Uterus (tissue), 4 donors: ENCODE measurements around the gene NOG. TPM values are rescaled to one million over a fixed set of nuclear protein-coding genes. Genes with fewer than 3 reads are reported as not detected.
A peak's percentile ranks its signal among the peaks of the same experiment; 100 is the strongest.

Source experiments
- DNase-seq, 2 donors: peaks; one replicate each; pipeline ENCODE4 v3.0.0-alpha.2; 2019 to 2020
- H3K27ac ChIP-seq, 2 donors: fragments of 200-600 bp; sonication (generic); 1 replicate in 1 of 2; 2 replicates in 1 of 2; pipeline ENCODE4 v1.5.1; 2016 to 2018
- H3K27me3 ChIP-seq, 2 donors: fragments of 200-600 bp; sonication (generic); one replicate each; pipeline ENCODE4 v1.5.1; 2018 to 2019; ENCODE audit warnings: control low read depth in 1 of 2
- H3K36me3 ChIP-seq, 2 donors: fragments of 200-600 bp; sonication (generic); one replicate each; pipeline ENCODE4 v1.5.1; 2019; ENCODE audit warnings: control low read depth in 1 of 2
- H3K4me1 ChIP-seq, 2 donors: fragments of 200-600 bp; sonication (generic); one replicate each; pipeline ENCODE4 v1.5.1; 2018 to 2019; ENCODE audit warnings: control low read depth in 1 of 2
- H3K4me3 ChIP-seq, 2 donors: fragments of 200-600 bp; sonication (generic); 1 replicate in 1 of 2; 2 replicates in 1 of 2; pipeline ENCODE4 v1.5.1; 2018 to 2019; ENCODE audit warnings: mild to moderate bottlenecking in 1 of 2
- H3K9me3 ChIP-seq, 2 donors: fragments of 200-600 bp; sonication (generic); one replicate each; pipeline ENCODE4 v1.5.1; 2019; ENCODE audit warnings: control low read depth in 1 of 2
- POLR2A ChIP-seq, 2 donors: fragments of 450-650 bp; IDR thresholded peaks; one replicate each; pipeline ENCODE4 v1.6.1; 2016; ENCODE audit warnings: antibody characterized with exemption in 2 of 2, mild to moderate bottlenecking in 1 of 2, moderate library complexity in 1 of 2
- intact Hi-C: fragments of 100-400 bp; cut with DNase I; formaldehyde crosslinking; loops from one replicate; pipeline ENCODE4 v1.15.1; 2023; ENCODE audit warnings: low total_unique reads
- total RNA-seq, 4 donors: library from RNA; depleted of rRNA in 3 of 4; stranded (reverse); fragments of >200 nt in 3 of 4; gene quantifications; one replicate each; pipeline versions ENCODE4 v1.1.0 to v1.2.4, GENCODE V29; 2014 to 2023
- TF ChIP-seq, protein P1 (sequence below), 4 experiments: fragments of 200-600 bp in 2 of 4; fragments of 450-650 bp in 2 of 4; sonication (generic) in 2 of 4; IDR thresholded peaks; one replicate each; pipeline ENCODE4 v1.5.1; 2016 to 2019; ENCODE audit warnings: antibody characterized with exemption in 4 of 4, mild to moderate bottlenecking in 2 of 4, moderate library complexity in 1 of 4
- donor health status: DM: yes; HTN: yes; CAD: no.

Gene NOG
- 1 to 10 TPM in 1 of 4 donors, under 1 TPM in 1, not detected in 2; 0.21 to 2.6 TPM for total RNA-seq

DNA sequence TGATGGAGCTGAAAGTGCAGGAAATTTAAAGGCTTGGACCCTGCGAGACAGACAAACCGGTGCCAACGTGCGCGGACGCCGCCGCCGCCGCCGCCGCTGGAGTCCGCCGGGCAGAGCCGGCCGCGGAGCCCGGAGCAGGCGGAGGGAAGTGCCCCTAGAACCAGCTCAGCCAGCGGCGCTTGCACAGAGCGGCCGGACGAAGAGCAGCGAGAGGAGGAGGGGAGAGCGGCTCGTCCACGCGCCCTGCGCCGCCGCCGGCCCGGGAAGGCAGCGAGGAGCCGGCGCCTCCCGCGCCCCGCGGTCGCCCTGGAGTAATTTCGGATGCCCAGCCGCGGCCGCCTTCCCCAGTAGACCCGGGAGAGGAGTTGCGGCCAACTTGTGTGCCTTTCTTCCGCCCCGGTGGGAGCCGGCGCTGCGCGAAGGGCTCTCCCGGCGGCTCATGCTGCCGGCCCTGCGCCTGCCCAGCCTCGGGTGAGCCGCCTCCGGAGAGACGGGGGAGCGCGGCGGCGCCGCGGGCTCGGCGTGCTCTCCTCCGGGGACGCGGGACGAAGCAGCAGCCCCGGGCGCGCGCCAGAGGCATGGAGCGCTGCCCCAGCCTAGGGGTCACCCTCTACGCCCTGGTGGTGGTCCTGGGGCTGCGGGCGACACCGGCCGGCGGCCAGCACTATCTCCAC is at the start of gene NOG:
Gene NOG (plus strand): TSS at position 54 of the 674 bp plus-strand sequence. CDS start 525 bp downstream, at position 579.
- peaks cover 18 to 41% of the 10 kb centered on the region in 2 donors for H3K27me3 ChIP-seq
- intact Hi-C loops = loop anchor here (10.0 kb wide), 1 partner anchor 121 kb away; no protein-coding TSS in a partner anchor
- H3K27ac ChIP-seq = no peak within 1 kb of the TSS
- peak in 1 of 2 donors; percentile 25 for DNase-seq
- H3K4me1 ChIP-seq = peaks cover 0 to 31% of the 10 kb centered on the region in 2 donors
- peak within 1 kb of the TSS; percentile 22 to 39 for H3K4me3 ChIP-seq
- TF ChIP-seq, protein P1, sequence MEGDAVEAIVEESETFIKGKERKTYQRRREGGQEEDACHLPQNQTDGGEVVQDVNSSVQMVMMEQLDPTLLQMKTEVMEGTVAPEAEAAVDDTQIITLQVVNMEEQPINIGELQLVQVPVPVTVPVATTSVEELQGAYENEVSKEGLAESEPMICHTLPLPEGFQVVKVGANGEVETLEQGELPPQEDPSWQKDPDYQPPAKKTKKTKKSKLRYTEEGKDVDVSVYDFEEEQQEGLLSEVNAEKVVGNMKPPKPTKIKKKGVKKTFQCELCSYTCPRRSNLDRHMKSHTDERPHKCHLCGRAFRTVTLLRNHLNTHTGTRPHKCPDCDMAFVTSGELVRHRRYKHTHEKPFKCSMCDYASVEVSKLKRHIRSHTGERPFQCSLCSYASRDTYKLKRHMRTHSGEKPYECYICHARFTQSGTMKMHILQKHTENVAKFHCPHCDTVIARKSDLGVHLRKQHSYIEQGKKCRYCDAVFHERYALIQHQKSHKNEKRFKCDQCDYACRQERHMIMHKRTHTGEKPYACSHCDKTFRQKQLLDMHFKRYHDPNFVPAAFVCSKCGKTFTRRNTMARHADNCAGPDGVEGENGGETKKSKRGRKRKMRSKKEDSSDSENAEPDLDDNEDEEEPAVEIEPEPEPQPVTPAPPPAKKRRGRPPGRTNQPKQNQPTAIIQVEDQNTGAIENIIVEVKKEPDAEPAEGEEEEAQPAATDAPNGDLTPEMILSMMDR (IDR thresholded peaks at IDR 0.05) = no peak
- H3K36me3 ChIP-seq = no peaks in the 10 kb centered on the region
- H3K9me3 ChIP-seq = no peaks in the 10 kb centered on the region

DNA sequence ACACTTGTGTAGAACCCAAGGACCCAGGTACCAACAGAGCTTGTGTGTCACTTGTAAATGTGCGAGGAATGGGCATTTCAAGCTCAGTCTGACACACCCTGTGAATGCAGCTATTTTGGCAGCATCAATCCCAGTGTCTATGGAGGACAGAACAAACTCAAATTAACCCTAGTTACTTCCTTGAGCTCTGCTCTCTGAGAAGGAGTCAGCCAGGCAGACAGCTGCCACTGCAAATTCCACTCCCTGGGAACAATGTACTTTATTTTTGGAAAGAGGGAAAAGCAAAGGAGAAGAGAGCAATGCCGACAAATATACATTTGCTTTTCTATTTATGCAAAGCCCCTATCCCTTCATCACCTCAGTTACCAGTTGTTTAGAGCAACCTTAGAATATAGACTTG is 48.4 kb upstream of the NOG start:
- no peak overlapping the region for H3K27ac ChIP-seq
- no peak overlapping the region for H3K4me3 ChIP-seq
- intact Hi-C loops = no loop called here
- no peak for TF ChIP-seq POLR2A (IDR thresholded peaks at IDR 0.05)
- TF ChIP-seq, protein P1 (IDR thresholded peaks at IDR 0.05) = no peak
- H3K36me3 ChIP-seq = no peaks in the 10 kb centered on the region
- no peak for DNase-seq
- H3K4me1 ChIP-seq = no peaks in the 10 kb centered on the region
- H3K9me3 ChIP-seq = no peaks in the 10 kb centered on the region
- H3K27me3 ChIP-seq = no peaks in the 10 kb centered on the region

DNA sequence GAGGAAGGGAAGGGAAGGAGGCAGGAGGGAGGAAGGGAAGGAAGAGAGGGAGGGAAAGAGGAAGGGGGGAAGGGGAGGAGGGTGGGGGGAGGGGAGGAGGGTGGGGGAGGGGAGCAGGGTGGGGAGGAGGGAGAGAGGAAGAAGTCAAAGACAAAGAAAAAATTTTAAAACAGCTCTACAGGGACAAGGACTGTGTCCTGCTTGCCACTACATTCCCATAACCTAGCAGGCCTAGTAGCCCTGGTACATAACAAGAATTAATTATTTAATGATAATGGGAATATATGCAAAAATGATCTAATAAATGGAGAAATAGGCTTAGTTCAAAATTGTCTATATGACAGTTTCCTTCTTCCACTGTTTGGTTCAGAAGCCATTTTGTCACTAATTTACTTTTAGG is 47.6 kb upstream of the NOG start:
- Histone ChIP-seq H3K4me3 (no peak overlapping the region), H3K27ac (no peak overlapping the region), H3K4me1 (no peaks in the 10 kb centered on the region), H3K27me3 (no peaks in the 10 kb centered on the region), H3K36me3 (no peaks in the 10 kb centered on the region), H3K9me3 (no peaks in the 10 kb centered on the region)
- DNase-seq = no peak
- TF ChIP-seq POLR2A (IDR thresholded peaks at IDR 0.05) = no peak
- TF ChIP-seq, protein P1 (IDR thresholded peaks at IDR 0.05) = no peak
- intact Hi-C loops = no loop called here

DNA sequence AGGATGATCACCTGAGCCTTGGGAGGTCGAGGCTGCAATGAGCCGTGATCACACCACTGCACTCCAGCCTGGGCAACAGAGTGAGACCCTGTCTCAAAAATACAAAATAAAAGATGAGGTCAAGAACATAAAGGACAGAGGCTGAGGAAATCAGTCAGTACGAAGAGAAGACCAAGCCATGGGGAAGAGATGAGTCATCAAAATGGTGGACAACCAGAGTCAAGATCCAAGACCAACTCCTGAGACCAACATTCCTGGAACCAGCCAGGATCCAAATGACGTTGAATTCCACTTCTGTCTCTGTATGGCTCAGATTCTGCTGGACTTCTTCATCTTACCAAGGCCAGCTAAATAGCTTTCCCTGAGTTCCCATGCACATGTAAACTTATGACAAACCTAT is 44.8 kb upstream of the NOG start:
- Histone ChIP-seq H3K36me3 (no peaks in the 10 kb centered on the region), H3K4me3 (no peak overlapping the region), H3K27me3 (no peaks in the 10 kb centered on the region), H3K4me1 (no peaks in the 10 kb centered on the region), H3K9me3 (no peaks in the 10 kb centered on the region), H3K27ac (no peak overlapping the region)
- intact Hi-C loops = no loop called here
- DNase-seq = no peak
- TF ChIP-seq POLR2A (IDR thresholded peaks at IDR 0.05) = no peak
- TF ChIP-seq, protein P1 (IDR thresholded peaks at IDR 0.05) = no peak

DNA sequence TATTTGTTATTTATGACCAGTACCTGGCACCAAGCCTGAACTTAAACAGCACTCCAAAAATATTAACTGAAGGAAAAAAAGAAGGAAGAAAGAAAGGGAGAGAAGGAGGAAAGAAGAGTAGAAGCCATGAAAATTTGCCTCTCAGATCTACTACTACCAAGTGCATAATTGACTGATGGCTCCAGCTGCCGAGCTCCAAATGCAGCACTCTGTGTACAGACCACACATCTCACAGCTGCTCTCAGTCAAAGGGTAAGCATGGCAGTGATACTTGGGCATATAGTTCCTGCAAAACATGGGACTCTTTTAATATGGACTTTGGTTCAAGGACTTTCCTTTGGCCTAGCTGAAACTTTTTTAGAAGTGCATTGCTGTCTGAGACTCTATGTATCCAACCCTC is 44.0 kb upstream of the NOG start:
- no peak for DNase-seq
- Histone ChIP-seq H3K36me3 (no peaks in the 10 kb centered on the region), H3K4me3 (no peak overlapping the region), H3K4me1 (no peaks in the 10 kb centered on the region), H3K27me3 (no peaks in the 10 kb centered on the region), H3K9me3 (no peaks in the 10 kb centered on the region), H3K27ac (no peak overlapping the region)
- TF ChIP-seq, protein P1 (IDR thresholded peaks at IDR 0.05) = no peak
- no peak for TF ChIP-seq POLR2A (IDR thresholded peaks at IDR 0.05)
- intact Hi-C loops = no loop called here
